GM23248 (cell line): ENCODE data around the gene ERG. TPM values are rescaled to one million over a fixed set of nuclear protein-coding genes. Genes with fewer than 3 reads are reported as not detected.

Source experiments
- DNase-seq: peaks from one replicate; pipeline ENCODE4 v3.0.0-alpha.2; 2015
- H2AFZ ChIP-seq: fragments of 200-600 bp; sonication (generic); 2 replicates; pipeline ENCODE4 v1.6.1; 2016; ENCODE audit warnings: antibody characterized with exemption
- H3F3A ChIP-seq: fragments of 200-600 bp; sonication (generic); 2 replicates; pipeline ENCODE4 v1.6.1; 2016; ENCODE audit warnings: mild to moderate bottlenecking, antibody characterized with exemption, mixed run types; ENCODE audit not compliant: insufficient read depth
- H3K27ac ChIP-seq: fragments of 200-600 bp; sonication (generic); 2 replicates; pipeline ENCODE4 v1.5.1; 2016; ENCODE audit warnings: mild to moderate bottlenecking
- H3K27me3 ChIP-seq: fragments of 200-600 bp; sonication (generic); replicated peaks from 2 replicates; pipeline ENCODE4 v1.6.1; 2016; ENCODE audit warnings: mild to moderate bottlenecking; ENCODE audit not compliant: insufficient read depth
- H3K36me3 ChIP-seq: fragments of 200-600 bp; sonication (generic); 2 replicates; pipeline ENCODE4 v1.6.1; 2016; ENCODE audit warnings: low read depth, mild to moderate bottlenecking
- H3K4me1 ChIP-seq: fragments of 200-600 bp; sonication (generic); 2 replicates; pipeline ENCODE4 v1.6.1; 2016; ENCODE audit warnings: mild to moderate bottlenecking; ENCODE audit not compliant: insufficient read depth
- H3K4me2 ChIP-seq: fragments of 200-600 bp; sonication (generic); one replicate; pipeline ENCODE4 v1.6.1; 2016; ENCODE audit warnings: mild to moderate bottlenecking; ENCODE audit not compliant: unreplicated experiment
- H3K4me3 ChIP-seq: fragments of 200-600 bp; sonication (generic); 2 replicates; pipeline ENCODE4 v1.5.1; 2016; ENCODE audit warnings: mild to moderate bottlenecking
- H3K79me2 ChIP-seq: fragments of 200-600 bp; sonication (generic); 2 replicates; pipeline ENCODE4 v1.6.1; 2016; ENCODE audit warnings: mild to moderate bottlenecking; ENCODE audit not compliant: insufficient read depth
- H3K9ac ChIP-seq: fragments of 200-600 bp; sonication (generic); 2 replicates; pipeline ENCODE4 v1.6.1; 2016; ENCODE audit warnings: mild to moderate bottlenecking
- H3K9me2 ChIP-seq: fragments of 200-600 bp; sonication (generic); 2 replicates; pipeline ENCODE4 v1.6.1; 2016; ENCODE audit warnings: mixed run types, mild to moderate bottlenecking, moderate library complexity; ENCODE audit not compliant: insufficient read depth
- H3K9me3 ChIP-seq: fragments of 200-600 bp; sonication (generic); one replicate; pipeline ENCODE4 v1.6.1; 2017; ENCODE audit warnings: low read depth
- H4K20me1 ChIP-seq: fragments of 200-600 bp; sonication (generic); 2 replicates; pipeline ENCODE4 v1.6.0; 2016; ENCODE audit not compliant: insufficient read depth
- EZH2 ChIP-seq: fragments of 200-600 bp; sonication (generic); IDR thresholded peaks from 2 replicates; pipeline ENCODE4 v1.6.1; 2018; ENCODE audit warnings: antibody characterized with exemption, mild to moderate bottlenecking; ENCODE audit not compliant: insufficient read depth, poor library complexity, severe bottlenecking
- EZH2phosphoT487 ChIP-seq: fragments of 200-600 bp; sonication (generic); IDR thresholded peaks from 2 replicates; pipeline ENCODE4 v1.6.1; 2018; ENCODE audit warnings: antibody characterized with exemption, moderate library complexity, mild to moderate bottlenecking, low read depth; ENCODE audit not compliant: insufficient read depth
- WGBS, 2 experiments: methylation state at CpG; one replicate each; pipeline ENCODE4 v1.1.6; 2015 to 2017; ENCODE audit warnings: low lambda C conversion rate in 2 of 2, low coverage in 1 of 2; ENCODE audit errors: missing lambda C conversion rate in 2 of 2; 5-methylcytosine and 5-hydroxymethylcytosine counted together
- in situ Hi-C: fragments of 300-500 bp; cut with MboI; formaldehyde crosslinking; loops from 2 replicates; pipeline ENCODE4 v1.15.0; 2020
- polyA plus RNA-seq: library from polyadenylated mRNA; unstranded; fragments of >200 nt; fragmentation: Nextera tagmentation; extraction: Ambion mirVana; gene quantifications from 2 replicates; pipeline ENCODE4 v1.2.1, GENCODE V29; 2016
- total RNA-seq: library from RNA; depleted of rRNA; stranded (reverse); fragments of >200 nt; shearing (Covaris generic); gene quantifications from 2 replicates; pipeline ENCODE4 v1.2.3, GENCODE V29; 2014

Gene ERG
- total and polyA plus RNA-seq, 2 experiments from 2014 or later = 0.76 to 1.3 TPM

GRCh38 chr21:38365521-38365920 is 132.8 kb downstream of the ERG start:
- Histone ChIP-seq H3K27ac (no peak overlapping the region), H3K9me2 (no peaks in the 10 kb centered on the region), H4K20me1 (no peaks in the 10 kb centered on the region), H3K4me3 (no peak overlapping the region), H3K4me1 (no peaks in the 10 kb centered on the region), H3K36me3 (no peaks in the 10 kb centered on the region), H3K27me3 (no peaks in the 10 kb centered on the region), H3K9me3 (no peaks in the 10 kb centered on the region), H3K9ac (no peak overlapping the region), H3K4me2 (no peak overlapping the region), H3F3A (no peaks in the 10 kb centered on the region), H2AFZ (no peak overlapping the region), H3K79me2 (no peaks in the 10 kb centered on the region)
- 59 to 66% methylated on average over 2 of the region's 2 CpGs for WGBS, 2 experiments
- DNase-seq = no peak
- TF ChIP-seq EZH2 = no peak
- no peak for TF ChIP-seq EZH2phosphoT487
- in situ Hi-C loops = loop anchor here (10.0 kb wide), 1 partner anchor 661 kb away; no protein-coding TSS in a partner anchor

- TF ChIP-seq EZH2phosphoT487 (no peak), EZH2 (no peak)
- Histone ChIP-seq H3K4me3 (no peak overlapping the region), H2AFZ (no peak overlapping the region), H3K27me3 (no peaks in the 10 kb centered on the region), H3K4me2 (no peak overlapping the region), H3F3A (no peaks in the 10 kb centered on the region), H3K9ac (no peak overlapping the region), H4K20me1 (no peaks in the 10 kb centered on the region), H3K79me2 (no peaks in the 10 kb centered on the region), H3K4me1 (no peaks in the 10 kb centered on the region), H3K36me3 (no peaks in the 10 kb centered on the region), H3K9me3 (no peaks in the 10 kb centered on the region), H3K9me2 (no peaks in the 10 kb centered on the region), H3K27ac (no peak overlapping the region)
- DNase-seq = no peak
- WGBS, 2 experiments = 18 to 39% methylated on average over 1 of the region's 1 CpG
- in situ Hi-C loops = loop anchor here (10.0 kb wide), 1 partner anchor 659 kb away; no protein-coding TSS in a partner anchor
Measured at GRCh38 chr21:38363693-38364092, 134.6 kb downstream of the ERG start.

- Histone ChIP-seq H3K4me1 (no peaks in the 10 kb centered on the region), H3K4me3 (no peak overlapping the region), H3K9ac (no peak overlapping the region), H3F3A (no peaks in the 10 kb centered on the region), H4K20me1 (no peaks in the 10 kb centered on the region), H3K9me2 (no peaks in the 10 kb centered on the region), H3K79me2 (no peaks in the 10 kb centered on the region), H3K27ac (no peak overlapping the region), H3K27me3 (no peaks in the 10 kb centered on the region), H3K4me2 (no peak overlapping the region), H3K36me3 (no peaks in the 10 kb centered on the region), H3K9me3 (no peaks in the 10 kb centered on the region), H2AFZ (no peak overlapping the region)
- DNase-seq = no peak
- TF ChIP-seq EZH2 = no peak
- TF ChIP-seq EZH2phosphoT487 = no peak
- 64 to 79% methylated on average over 1 of the region's 1 CpG for WGBS, 2 experiments
- in situ Hi-C loops = loop anchor here (10.0 kb wide), 1 partner anchor 657 kb away; no protein-coding TSS in a partner anchor
Measured at GRCh38 chr21:38361324-38361723, 137.0 kb downstream of the ERG start.

- in situ Hi-C loops = loop anchor here (10.0 kb wide), 1 partner anchor 655 kb away; no protein-coding TSS in a partner anchor
- no peaks in the 10 kb centered on the region for H3K27me3 ChIP-seq
- H2AFZ ChIP-seq = no peak overlapping the region
- no peak for TF ChIP-seq EZH2
- no peak for TF ChIP-seq EZH2phosphoT487
- no peaks in the 10 kb centered on the region for H3F3A ChIP-seq
- H3K79me2 ChIP-seq = no peaks in the 10 kb centered on the region
- no peak overlapping the region for H3K9ac ChIP-seq
- H3K4me2 ChIP-seq = no peak overlapping the region
- H3K4me3 ChIP-seq = no peak overlapping the region
- no peaks in the 10 kb centered on the region; the same call in 1 of the 2 replicates for H3K4me1 ChIP-seq
- no peak overlapping the region for H3K27ac ChIP-seq
- 69 to 73% methylated on average over 7 of the region's 7 CpGs for WGBS, 2 experiments
- no peaks in the 10 kb centered on the region for H3K9me2 ChIP-seq
- DNase-seq = no peak
- H3K9me3 ChIP-seq = no peaks in the 10 kb centered on the region
- no peaks in the 10 kb centered on the region for H3K36me3 ChIP-seq
- no peaks in the 10 kb centered on the region for H4K20me1 ChIP-seq
Measured at GRCh38 chr21:38359835-38360234, 138.4 kb downstream of the ERG start.

GRCh38 chr21:38359090-38359489 is 139.2 kb downstream of the ERG start:
- Histone ChIP-seq H3K4me2 (no peak overlapping the region), H3K4me3 (no peak overlapping the region), H3K9ac (no peak overlapping the region), H3K9me2 (no peaks in the 10 kb centered on the region), H3K27ac (no peak overlapping the region), H3K4me1 (no peaks in the 10 kb centered on the region; the same call in 1 of the 2 replicates), H3K27me3 (no peaks in the 10 kb centered on the region), H3K9me3 (no peaks in the 10 kb centered on the region), H2AFZ (no peak overlapping the region), H3K36me3 (no peaks in the 10 kb centered on the region), H3F3A (no peaks in the 10 kb centered on the region), H3K79me2 (no peaks in the 10 kb centered on the region), H4K20me1 (no peaks in the 10 kb centered on the region)
- in situ Hi-C loops = no loop called here
- DNase-seq = no peak
- 85 to 90% methylated on average over 5 of the region's 5 CpGs for WGBS, 2 experiments
- TF ChIP-seq EZH2phosphoT487 (no peak), EZH2 (no peak)
